Stimulated activated CD8-positive, alpha-beta memory T cell treated with anti-CD3 and anti-CD28 coated beads, Interleukin-4, amount 100 ng/mL, for 4 hours (primary cell): ENCODE measurements around the gene PSMB4.
"Not testable (repeated sequence)": the region's sequence is repeated elsewhere in the genome, so short reads cannot be mapped to it uniquely, and the experiment has no call there.

Experiments used
- DNase-seq, 2 donors: peaks; one replicate each; pipeline ENCODE4 v3.0.0-alpha.2; 2020; ENCODE audit warnings: low read depth in 2 of 2, low spot score in 1 of 2

Gene PSMB4

DNA sequence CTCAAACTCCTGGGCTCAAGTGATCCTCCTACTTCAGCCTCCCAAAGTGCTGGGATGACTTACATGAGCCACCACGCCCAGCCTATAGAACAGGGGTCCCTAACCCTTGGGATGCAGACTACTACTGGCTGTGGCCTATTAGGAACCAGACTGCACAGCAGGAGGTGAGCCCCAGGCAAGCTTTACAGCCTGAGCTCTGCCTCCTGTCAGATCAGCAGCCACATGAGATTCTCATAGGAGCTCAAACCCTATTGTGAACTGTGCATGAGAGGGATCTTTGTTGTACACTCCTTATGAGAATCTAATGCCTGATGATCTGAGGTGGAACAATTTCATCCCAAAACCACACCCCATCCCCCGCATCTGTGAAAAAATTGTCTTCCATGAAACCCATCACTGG, 13.4 kb upstream of the PSMB4 start:
- DNase-seq, result no peak

DNA sequence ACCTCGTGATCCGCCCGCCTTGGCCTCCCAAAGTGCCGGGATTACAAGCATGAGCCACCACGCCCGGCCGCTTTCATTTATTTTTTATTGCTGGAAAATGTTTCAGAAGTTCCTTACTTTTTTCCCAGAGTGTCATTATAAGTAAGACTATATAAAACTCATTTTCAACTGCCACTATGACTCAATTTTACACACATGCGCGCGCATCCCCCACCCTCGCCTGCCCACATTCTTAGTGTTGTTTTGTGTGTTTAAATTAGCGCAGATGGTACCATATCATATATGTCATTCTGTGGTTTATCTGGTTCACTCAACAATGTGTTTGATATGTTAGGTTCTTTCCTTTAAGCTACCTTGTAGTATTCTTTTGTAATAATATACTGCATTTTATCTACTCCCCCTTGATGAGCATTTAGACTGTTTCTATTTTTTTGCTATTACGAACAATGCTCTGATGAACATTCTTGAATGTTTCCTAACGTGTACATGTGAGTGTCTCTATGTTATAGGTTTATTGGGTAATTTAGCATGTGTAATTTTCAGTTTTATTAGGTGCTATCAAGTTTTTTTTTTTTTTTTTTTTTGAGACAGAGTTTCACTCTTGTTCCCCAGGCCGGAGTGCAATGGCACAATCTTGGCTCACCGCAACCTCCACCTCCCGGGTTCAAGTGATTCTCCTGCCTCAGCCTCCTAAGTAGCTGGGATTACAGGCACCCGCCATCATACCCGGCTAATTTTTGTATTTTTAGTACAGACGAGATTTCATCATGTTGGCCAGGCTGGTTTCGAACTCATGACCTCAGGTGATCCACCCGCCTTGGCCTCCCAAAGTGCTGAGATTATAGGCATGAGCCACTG, 8.9 kb upstream of the PSMB4 start:
- not testable (repeated sequence) for DNase-seq

DNA sequence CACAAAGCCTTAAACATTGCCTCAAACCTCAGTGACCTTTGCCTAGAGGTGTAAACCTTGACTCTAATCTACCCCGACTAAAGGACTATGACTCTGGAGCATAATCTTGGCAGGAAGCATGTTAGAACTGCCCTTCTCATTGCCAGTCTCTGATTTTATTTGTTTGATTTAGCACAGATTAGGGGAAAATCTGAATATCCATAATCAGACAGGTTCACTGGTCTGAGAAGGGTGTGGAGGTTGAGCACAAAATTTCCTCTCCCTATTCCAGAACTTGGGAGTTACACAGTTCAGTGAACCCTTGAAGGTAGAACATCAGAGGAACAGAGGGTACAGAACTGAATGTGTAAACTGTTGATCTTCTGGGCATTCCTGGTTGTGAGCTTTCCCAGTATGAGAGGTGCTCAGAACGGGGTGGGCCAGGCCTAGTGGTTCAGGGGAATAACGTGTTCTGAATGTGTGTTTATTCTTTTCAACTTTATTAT, 8.3 kb upstream of the PSMB4 start:
- DNase-seq, result no peak

DNA sequence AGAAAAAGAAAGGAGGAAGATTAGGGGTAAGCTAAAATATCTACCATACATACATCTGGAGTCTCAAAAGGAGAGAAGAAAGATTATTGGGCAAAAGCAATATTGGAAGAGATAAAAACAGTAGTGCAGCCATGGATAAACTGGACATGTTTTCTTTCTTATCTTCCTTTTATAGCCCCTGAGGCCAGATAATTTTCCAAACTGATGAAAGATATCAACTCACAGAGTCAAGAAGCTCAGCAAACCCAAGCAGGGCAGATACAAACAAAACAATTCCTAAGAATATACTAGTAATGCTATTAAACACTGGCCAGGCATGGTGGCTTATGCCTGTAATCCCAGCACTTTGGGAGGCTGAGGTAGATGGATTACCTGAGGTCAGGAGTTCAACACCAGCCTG, 5.8 kb upstream of the PSMB4 start:
- no peak for DNase-seq

DNA sequence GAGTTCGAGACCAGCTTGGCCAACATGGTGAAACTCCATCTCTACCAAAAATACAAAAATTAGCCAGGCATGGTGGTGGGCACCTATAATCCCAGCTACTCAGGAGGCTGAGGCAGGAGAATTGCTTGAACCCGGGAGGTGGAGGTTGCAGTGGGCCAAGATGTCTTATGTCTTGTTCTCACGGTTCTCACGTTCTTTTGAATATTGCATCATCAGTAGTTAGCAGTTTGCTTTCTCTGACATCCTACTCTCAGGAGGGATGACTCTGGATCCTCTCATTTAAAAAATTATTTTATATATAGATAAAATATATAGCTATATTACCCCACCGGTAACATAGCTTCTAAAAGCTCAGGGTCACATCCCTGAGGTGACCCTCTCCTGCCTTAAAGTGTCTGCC, 3.1 kb upstream of the PSMB4 start:
- not testable (repeated sequence) for DNase-seq

DNA sequence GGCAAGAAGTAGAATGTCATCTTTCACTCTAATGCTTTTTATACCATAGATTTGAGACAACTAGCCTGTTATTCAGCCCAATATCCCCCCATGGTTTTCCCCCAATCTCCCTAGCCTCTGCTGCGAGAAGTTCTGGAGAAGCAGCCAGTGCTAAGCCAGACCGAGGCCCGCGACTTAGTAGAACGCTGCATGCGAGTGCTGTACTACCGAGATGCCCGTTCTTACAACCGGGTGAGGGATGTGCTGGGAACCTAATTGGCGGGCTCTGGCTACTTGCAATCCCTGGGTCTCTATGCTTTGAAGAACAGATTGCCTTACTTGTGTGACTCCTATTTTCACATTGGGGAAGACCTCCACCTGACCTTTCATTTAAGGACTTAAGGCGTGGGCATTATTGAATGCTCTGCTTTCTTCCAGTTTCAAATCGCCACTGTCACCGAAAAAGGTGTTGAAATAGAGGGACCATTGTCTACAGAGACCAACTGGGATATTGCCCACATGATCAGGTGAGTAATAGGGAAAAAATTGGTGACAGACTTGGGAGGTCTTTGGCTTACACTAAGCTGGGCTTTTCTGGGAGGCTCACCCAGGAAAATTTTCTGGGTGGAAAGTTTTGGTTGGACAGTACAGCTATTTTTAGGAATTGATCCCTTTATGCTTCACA, 1.9 kb downstream of the PSMB4 start:
- no peak for DNase-seq

DNA sequence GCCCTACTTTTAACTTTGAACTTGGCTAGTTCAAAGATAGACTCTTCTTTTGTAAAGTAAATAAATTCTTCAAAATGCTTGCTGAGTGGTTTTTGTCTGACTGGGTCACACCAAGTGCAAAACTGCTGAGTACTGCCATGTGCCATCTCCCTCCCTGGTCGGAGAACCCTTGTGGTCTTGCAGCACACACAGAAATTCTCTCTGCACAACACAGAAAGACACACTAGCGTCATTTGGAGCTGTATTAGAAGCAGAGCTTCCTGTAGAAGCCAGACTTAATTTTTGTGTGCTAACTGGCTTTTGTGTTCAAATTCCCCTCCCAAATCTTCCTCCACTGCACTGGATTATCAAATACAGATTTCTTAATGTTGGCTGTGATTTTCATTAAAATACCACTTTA, 2.5 kb downstream of the PSMB4 start:
- no peak for DNase-seq

DNA sequence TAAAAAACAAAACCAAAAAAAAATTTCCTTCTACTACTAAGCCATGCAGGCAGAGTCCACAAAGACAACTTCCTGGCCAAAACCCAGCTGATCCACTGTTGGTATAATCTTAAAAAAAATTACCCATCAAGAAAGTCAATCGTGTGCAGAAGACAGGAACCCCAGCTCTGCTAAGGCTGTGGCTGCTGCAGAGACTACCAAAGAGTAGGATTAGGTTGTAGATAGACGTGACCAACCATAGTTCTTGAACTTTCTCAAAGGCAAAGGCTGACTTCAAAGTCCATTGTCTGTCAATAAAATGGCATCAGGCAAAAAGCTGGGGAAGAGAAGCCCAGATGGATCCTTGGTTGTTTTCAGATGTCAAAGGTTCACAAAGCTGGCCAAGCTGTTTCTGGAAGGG, 3.4 kb downstream of the PSMB4 start:
- no peak for DNase-seq

DNA sequence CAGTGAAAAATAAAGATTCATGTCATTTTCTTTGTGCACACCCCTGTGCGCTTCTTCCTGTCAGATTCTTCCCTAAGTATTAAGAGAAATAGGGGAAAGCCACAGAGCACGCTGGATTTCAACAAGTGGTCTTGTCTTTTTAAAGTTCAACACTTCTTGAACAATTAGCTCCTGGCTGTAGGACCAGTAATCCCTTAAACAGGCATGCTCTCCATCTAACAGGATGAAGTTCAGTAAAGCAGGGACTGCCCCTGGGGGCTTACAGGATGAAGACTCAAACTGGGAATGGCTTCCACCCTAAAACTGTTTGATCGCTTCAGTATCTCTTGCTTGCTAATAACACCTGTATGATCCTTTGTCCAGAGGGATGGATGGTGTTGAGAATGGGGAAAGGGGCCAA, 4.2 kb downstream of the PSMB4 start:
- DNase-seq, result no peak

DNA sequence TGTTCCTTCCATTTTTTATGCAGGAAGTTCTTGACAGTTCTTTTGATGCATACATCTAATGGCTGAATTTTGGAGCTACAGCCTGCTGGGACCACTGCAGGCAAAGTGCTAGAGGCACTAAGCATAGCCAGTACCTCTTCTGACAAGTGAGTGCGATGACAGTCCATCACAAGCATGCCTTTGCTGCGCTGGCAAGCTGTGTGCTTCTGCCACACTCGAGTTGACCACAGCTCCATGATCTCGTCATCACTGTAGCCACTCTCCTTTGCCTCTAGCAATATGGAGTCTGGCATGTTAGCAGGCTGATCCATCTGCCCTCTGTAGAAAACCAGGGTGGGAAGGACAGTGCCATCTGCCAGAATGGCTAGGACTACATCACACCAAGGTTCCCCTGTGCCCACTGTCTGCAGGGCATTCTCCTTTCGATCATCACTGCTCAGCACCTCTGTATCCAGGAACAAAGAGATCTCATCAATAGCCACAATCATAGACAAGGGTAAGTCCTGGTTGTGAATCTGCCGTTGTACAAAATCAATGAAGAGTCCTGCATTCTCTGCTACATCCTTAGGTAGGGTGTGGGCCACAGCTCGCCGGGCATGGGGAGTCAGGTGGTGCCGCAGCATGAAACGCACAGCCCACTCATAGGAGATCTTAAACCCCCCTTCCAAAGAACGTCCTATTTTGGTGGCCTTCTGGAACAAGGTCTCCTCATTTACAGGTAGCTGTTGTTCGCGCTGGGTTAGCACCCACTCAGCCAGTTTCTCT, 6.0 kb downstream of the PSMB4 start:
- DNase-seq, result no peak

DNA sequence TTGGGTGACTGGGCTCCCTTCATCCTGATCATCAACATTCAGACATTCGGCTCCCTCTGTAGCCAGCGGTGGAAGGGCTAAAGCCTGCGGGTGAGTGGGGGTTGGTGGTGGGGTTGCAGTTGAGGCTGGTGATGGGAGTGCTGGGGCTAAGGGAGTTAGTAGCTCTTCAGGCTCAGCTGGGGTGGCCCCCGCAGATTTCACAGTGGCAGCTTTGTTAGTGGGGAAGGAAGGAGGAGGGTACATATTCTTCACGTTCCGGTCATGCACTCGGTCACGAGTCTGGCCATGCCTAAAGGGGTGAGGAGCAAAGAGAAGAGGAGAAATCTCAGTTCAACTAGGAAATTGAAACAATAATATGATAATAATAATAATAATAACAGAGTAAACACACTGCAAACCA, 6.8 kb downstream of the PSMB4 start:
- DNase-seq, result no peak

DNA sequence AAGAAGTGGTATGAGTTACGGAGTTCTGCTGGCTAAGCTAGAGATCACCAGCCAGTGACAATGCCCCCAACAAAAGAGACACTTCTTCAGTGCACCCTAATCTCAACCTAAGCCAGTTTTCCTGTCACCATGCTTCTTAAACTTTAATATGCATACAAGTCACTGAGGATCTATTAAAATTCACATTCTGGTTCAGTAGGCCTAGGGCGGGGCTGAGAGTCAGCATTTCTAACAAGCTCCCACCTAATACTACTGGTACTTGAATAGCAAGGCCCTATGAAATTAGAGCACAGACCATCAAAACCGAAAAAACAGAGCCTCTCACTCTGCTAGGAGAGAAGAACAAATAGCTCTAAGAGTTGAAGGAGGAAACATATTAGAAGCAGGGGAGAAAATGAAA, 7.9 kb downstream of the PSMB4 start:
- no peak for DNase-seq

DNA sequence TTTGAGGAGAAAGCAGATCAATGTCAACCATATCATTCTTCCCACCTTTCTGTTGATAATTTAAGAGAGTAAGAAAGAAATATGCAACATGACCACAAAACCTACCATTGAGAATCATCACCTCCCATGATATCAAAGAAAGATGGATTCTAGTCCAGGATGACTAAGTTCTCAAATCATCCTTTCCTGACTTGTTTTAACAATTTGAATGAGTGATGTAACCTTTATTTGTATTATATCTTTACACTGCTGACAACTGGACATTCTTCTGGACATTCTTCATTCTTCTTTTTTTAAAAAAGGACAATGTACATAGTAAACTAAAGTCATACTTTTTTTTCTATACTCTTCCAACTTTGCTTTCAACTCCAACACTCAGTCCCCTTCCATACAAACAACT, 9.5 kb downstream of the PSMB4 start:
- DNase-seq, result no peak

DNA sequence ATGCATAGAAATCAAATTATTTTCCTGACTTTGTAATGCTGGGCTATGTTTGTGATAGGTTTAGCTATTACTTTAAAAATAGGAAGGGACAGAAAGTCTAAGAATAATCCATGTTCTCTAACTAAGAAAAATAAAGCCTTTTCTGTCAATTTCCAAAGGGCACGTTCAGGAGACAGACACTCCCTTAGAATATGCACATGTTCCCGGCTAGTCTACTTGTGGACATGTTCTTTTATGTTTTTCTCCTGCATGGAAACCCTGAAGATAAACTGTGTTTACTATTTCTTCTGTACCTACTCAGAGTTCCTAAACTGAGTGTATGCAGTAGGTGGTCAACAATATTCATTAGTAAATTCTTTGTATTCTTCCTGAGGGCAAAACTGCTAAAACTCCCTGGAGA, 12.5 kb downstream of the PSMB4 start:
- DNase-seq, result no peak

DNA sequence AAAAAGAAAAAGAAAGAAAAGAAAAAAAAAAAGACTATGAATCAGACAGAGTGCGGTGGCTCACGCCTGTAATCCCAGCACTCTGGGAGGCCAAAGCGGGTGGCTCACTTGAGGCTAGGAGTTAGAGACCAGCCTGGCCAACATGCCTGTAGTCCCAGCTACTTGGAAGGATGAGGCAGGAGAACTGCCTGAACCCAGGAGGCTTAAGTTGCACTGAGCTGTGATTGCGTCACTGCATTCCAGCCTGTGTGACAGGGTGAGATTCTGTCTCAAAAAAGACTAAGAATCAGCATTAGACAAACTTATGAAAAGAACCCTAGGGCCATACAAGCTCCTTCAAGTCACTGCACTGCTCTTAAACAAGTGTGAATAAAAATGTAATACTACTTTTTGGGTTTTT, 16.9 kb downstream of the PSMB4 start:
- no peak for DNase-seq

DNA sequence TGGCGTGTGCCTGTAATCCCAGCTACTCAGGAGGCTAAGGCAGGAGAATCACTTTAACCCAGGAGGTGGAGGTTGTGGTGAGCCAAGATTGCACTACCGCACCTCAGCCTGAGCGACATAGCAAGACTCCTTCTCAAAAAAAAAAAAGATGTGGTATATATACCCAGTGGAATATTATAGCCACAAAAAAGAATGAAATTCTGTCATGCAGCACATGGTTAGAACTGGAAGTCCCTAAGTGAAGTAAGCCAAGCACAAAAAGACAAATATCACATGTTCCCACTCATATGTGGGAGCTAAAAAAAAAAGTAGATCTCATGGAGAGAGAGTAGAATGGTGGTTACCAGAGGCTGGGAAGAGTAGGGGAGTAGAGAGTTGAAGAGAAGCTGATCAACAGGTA, 18.7 kb downstream of the PSMB4 start:
- DNase-seq, result no peak

DNA sequence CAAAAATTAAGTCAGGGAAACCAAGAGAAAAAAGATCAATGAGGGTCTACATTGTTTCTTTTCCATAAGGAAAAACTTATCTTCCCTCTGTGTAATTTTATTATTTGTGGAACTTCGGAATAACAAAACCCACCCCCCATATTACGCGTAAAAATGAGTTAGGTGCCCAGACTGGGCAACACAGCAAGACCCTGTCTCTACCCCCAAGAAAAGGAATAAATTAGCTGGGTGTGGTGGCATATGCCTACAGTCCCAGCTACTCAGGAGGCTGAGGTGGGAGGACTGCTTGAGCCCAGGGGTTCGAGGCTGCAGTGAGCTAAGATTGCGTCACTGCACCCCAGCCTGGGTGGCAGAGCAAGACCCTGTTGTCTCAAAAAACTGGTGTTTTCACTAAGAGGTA, 20.4 kb downstream of the PSMB4 start:
- no peak for DNase-seq

DNA sequence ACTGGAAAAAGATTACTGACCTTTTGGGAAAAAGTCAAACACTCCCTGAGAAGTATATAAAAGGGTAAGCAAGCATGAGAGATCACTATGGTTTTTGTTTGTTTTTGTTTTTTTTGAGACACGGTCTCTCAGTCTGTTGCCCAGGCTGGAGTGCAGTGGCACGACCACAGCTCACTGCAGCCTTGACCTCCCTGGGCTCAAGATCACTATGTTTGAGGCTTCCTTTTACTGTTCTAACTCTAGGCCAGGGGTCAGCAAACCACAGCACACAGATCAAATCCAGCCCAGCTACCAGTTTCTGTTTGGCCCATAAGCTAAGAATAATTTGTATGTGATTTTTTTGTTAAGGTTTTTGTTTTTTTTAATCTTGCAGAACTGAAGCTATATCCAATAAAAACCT, 25.7 kb downstream of the PSMB4 start:
- DNase-seq, result no peak

DNA sequence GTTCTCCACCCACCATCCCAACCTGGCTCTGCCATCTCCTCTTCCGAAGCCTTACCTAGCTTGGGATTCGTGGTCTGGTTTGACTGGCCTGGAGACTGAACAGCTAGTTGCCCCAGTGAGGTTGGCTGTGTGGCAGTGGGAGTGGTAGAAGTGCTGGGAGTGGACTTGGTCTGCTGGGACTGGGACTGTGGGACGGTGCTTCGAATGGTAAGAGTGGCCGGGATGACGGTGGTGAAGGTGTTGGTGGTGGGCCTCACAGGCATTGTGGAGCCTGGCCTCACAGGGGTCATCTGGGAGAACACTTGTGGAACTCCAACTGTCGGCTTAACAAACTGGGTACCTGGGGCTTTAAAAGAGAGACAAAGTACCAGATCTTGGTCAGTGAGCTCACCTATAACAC, 28.7 kb downstream of the PSMB4 start:
- DNase-seq, result no peak

DNA sequence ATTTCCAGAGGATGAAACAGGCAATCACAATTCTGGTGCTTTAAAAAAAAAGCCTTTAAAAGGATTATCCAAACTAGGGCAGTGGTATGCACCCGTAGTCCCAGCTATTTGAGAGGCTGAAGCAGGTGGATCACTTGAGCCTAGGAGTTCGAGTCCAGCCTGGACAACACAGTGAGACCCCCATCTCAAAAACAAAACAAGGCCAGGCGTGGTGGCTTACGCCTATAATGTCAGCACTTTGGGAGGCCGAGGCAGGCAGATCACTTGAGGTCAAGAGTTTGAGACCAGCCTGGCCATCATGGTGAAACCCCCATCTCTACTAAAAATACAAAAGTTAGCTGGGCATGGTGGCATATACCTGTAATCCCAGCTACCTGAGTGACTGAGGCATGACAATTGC, 34.5 kb downstream of the PSMB4 start:
- DNase-seq, result not testable (repeated sequence)

DNA sequence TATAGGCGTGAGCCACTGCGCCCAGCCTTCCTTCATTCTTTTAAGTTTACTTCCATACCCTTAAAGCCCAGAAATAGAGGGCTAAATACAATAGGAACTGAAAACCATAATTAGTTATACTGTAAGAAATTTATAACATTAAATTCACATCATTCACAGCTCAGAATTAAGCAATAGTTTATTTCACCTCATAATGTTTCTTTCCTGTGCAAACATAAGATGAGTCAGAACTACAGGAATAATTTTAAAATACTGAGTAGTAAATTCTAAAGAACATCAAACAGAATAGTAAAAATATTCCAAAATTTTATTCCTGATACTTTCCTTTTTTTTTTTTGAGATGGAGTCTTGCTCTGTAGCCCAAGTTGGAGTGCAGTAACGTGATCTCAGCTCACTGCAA, 35.8 kb downstream of the PSMB4 start:
- DNase-seq, result no peak

DNA sequence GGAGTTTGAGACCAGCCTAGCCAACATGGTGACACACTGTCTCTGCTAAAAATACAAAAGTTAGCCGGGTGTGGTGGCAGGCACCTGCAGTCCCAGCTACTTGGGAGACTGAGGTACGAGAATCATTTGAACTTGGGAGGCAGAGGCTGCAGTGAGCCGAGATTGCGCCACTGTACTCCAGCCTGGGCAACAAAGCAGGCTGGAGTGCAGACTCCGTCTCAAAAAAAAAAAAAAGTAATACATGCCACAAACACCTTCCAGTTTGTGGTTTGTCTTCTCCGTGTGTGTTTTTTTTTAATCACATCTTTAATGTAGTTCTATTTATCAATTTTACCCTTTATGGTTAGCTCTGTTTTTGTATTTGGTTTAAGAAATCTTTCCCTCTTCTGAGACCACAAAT, 37.6 kb downstream of the PSMB4 start:
- DNase-seq, result no peak
